ENCODE results near the gene CSMD2. TPM values are rescaled to one million over a fixed set of nuclear protein-coding genes. Genes with fewer than 3 reads are reported as not detected.

The CSMD2 gene
- total and polyA plus RNA-seq, 2 experiments from 2014 or later = 5.3 to 16.6 TPM

GRCh38 chr1:33874636-33875035 is 290.4 kb downstream of the CSMD2 start (continued):
- TF ChIP-seq REST (IDR thresholded peaks at IDR 0.05; ENCODE audit: unreplicated experiment) (no peak), JUNB (IDR thresholded peaks at IDR 0.05; ENCODE audit: unreplicated experiment) (no peak), CTCF (conservative IDR thresholded peaks at IDR 0.05; ENCODE audit: low read depth in 2 of 2) (no peak)

- no peaks in the 10 kb centered on the region; the same call in 1 of the 2 replicates for H4K20me1 ChIP-seq (replicated peaks; ENCODE audit: insufficient read depth)
- ATAC-seq = no peak
- no peak overlapping the region for H3K27ac ChIP-seq (ENCODE audit: low read depth)
- peaks cover 4% of the 10 kb centered on the region for H3K9me3 Mint-ChIP-seq
- H3K4me2 ChIP-seq = no peak overlapping the region
- no peak overlapping the region for H3K27ac Mint-ChIP-seq
- DNase-seq (ENCODE audit: low spot score) = no peak
- H3K4me1 ChIP-seq (ENCODE audit: insufficient read depth) = peaks cover 8% of the 10 kb centered on the region; the same call in 1 of the 2 replicates
- H3K9me2 ChIP-seq (ENCODE audit: insufficient read depth) = peaks cover 5% of the 10 kb centered on the region
- H3K27me3 Mint-ChIP-seq (ENCODE audit: insufficient read depth, low read depth, poor library complexity) = peaks cover 5% of the 10 kb centered on the region
- H3K4me1 Mint-ChIP-seq = peaks cover 8% of the 10 kb centered on the region
- no peak overlapping the region for H2AFZ ChIP-seq
- no peak overlapping the region for H3K4me3 Mint-ChIP-seq
- H3K36me3 ChIP-seq (ENCODE audit: insufficient read depth) = no peaks in the 10 kb centered on the region
- H3F3A ChIP-seq (replicated peaks; ENCODE audit: low read depth) = no peaks in the 10 kb centered on the region
- no peaks in the 10 kb centered on the region for H3K79me2 ChIP-seq (replicated peaks; ENCODE audit: insufficient read depth)
- no peak overlapping the region for H3K4me3 ChIP-seq
- H3K36me3 Mint-ChIP-seq (ENCODE audit: low read depth) = peaks cover 19% of the 10 kb centered on the region
- no peaks in the 10 kb centered on the region for H3K27me3 ChIP-seq (ENCODE audit: insufficient read depth)
- TF ChIP-seq EZH2 (IDR thresholded peaks at IDR 0.05; ENCODE audit: low read depth, unreplicated experiment) (no peak), ZNF331 (CRISPR knock-in tag; IDR thresholded peaks at IDR 0.05; ENCODE audit: low read depth) (no peak), POLR2AphosphoS5 (IDR thresholded peaks at IDR 0.05; ENCODE audit: low read depth) (no peak), EZH2phosphoT487 (IDR thresholded peaks at IDR 0.05; ENCODE audit: unreplicated experiment) (no peak), CTCF (conservative IDR thresholded peaks at IDR 0.05; ENCODE audit: low read depth in 2 of 2) (no peak), CREB1 (CRISPR knock-in tag; IDR thresholded peaks at IDR 0.05; ENCODE audit: low read depth) (no peak), ZNF462 (CRISPR knock-in tag; IDR thresholded peaks at IDR 0.05) (no peak), ETS1 (IDR thresholded peaks at IDR 0.05) (no peak)
These were observed 292.3 kb downstream of the CSMD2 start for GRCh38 chr1:33872683-33873082.
